Astrocyte (in vitro differentiated cells and primary cell): ENCODE data around the gene SEL1L2. TPM values are rescaled to one million over a fixed set of nuclear protein-coding genes. Genes with fewer than 3 reads are reported as not detected.

Source experiments
- DNase-seq: peaks from one replicate; pipeline ENCODE4 v3.0.0-alpha.2; 2010; ENCODE audit warnings: low read depth
- FAIRE-seq: peaks from 2 replicates; lab custom pipeline; 2011; peaks lifted over from hg19 to GRCh38; lab: Jason Lieb, UNC
- H2AFZ ChIP-seq: 2 replicates; pipeline ENCODE4 v1.6.0; 2012; ENCODE audit warnings: low read depth, low read length, inconsistent platforms
- H3K27ac ChIP-seq: 2 replicates; pipeline ENCODE4 v1.5.1; 2011; ENCODE audit warnings: low read depth, low read length, inconsistent platforms
- H3K27me3 ChIP-seq: 2 replicates; pipeline ENCODE4 v1.6.0; 2011; ENCODE audit warnings: low read length, inconsistent platforms; ENCODE audit not compliant: insufficient read depth
- H3K36me3 ChIP-seq: 2 replicates; pipeline ENCODE4 v1.5.1; 2011; ENCODE audit warnings: low read length, inconsistent platforms; ENCODE audit not compliant: insufficient read depth
- H3K4me1 ChIP-seq: 2 replicates; pipeline ENCODE4 v1.5.1; 2011; ENCODE audit warnings: low read length, inconsistent platforms; ENCODE audit not compliant: insufficient read depth
- H3K4me2 ChIP-seq: 2 replicates; pipeline ENCODE4 v1.6.0; 2012; ENCODE audit warnings: low read length, inconsistent platforms
- H3K4me3 ChIP-seq: 2 replicates; pipeline ENCODE4 v1.5.1; 2011; ENCODE audit warnings: low read depth, mild to moderate bottlenecking, low read length, inconsistent platforms; ENCODE audit not compliant: insufficient read depth
- H3K79me2 ChIP-seq: 2 replicates; pipeline ENCODE4 v1.6.0; 2012; ENCODE audit warnings: mild to moderate bottlenecking, low read length, inconsistent platforms; ENCODE audit not compliant: insufficient read depth
- H3K9ac ChIP-seq: 2 replicates; pipeline ENCODE4 v1.6.0; 2012; ENCODE audit warnings: mild to moderate bottlenecking, low read length, inconsistent platforms
- H3K9me3 ChIP-seq: 2 replicates; pipeline ENCODE4 v1.5.1; 2012; ENCODE audit warnings: low read depth, mild to moderate bottlenecking, low read length, inconsistent platforms; ENCODE audit not compliant: insufficient read depth
- H4K20me1 ChIP-seq: 2 replicates; pipeline ENCODE4 v1.6.0; 2012; ENCODE audit warnings: low read length, inconsistent platforms; ENCODE audit not compliant: insufficient read depth
- H3K27ac Mint-ChIP-seq: one replicate; pipeline ENCODE4 v1.8.0; 2021; ENCODE audit warnings: mild to moderate bottlenecking, mixed read lengths; ENCODE audit not compliant: unreplicated experiment
- H3K27me3 Mint-ChIP-seq: one replicate; pipeline ENCODE4 v1.8.0; 2021; ENCODE audit warnings: low read depth, mixed read lengths; ENCODE audit not compliant: unreplicated experiment
- H3K36me3 Mint-ChIP-seq: one replicate; pipeline ENCODE4 v1.8.0; 2021; ENCODE audit warnings: low read depth, mixed read lengths; ENCODE audit not compliant: unreplicated experiment
- H3K4me1 Mint-ChIP-seq: one replicate; pipeline ENCODE4 v1.8.0; 2021; ENCODE audit warnings: low read depth, mixed read lengths; ENCODE audit not compliant: unreplicated experiment
- H3K4me3 Mint-ChIP-seq: one replicate; pipeline ENCODE4 v1.8.0; 2021; ENCODE audit warnings: mild to moderate bottlenecking, moderate library complexity, mixed read lengths; ENCODE audit not compliant: unreplicated experiment
- H3K9me3 Mint-ChIP-seq: one replicate; pipeline ENCODE4 v1.8.0; 2021; ENCODE audit warnings: mild to moderate bottlenecking, mixed read lengths; ENCODE audit not compliant: unreplicated experiment
- EZH2 ChIP-seq: IDR thresholded peaks from 2 replicates; pipeline ENCODE4 v1.6.1; 2012; ENCODE audit warnings: mild to moderate bottlenecking, low read length, inconsistent platforms; ENCODE audit not compliant: insufficient read depth
- total RNA-seq: library from RNA; stranded (reverse); gene quantifications from 2 replicates; pipeline ENCODE4 v1.2.1, GENCODE V29; 2021
- TF ChIP-seq, protein P1 (sequence below): IDR thresholded peaks from 2 replicates; pipeline ENCODE4 v1.5.1; 2011; ENCODE audit warnings: low read depth, mild to moderate bottlenecking, inconsistent platforms, low read length, moderate library complexity; ENCODE audit not compliant: insufficient read depth

SEL1L2 gene
- total RNA-seq, 1 donor from 2014 or later: not detected

DNA sequence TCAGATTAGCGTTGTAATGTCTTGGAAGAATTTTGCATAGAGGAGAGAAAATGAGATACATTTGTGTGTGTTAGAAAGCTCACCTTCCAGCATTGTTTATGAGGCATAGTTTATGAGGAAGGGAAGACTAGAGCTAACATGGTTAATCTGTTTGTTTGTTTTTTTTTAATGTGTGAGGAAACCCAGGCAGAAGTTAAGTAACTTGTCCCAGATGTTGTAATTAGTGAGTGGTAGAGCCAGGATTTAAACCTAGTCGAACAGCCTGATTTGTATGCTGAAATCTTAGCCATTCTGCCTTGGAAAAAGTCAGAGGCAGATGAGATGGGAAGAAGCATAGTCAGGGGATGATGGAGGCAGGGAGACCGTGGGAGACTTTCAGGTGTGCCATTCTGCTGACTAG is 176.5 kb downstream of the SEL1L2 start:
- no peaks in the 10 kb centered on the region for H3K9me3 Mint-ChIP-seq
- peaks cover 6% of the 10 kb centered on the region for H4K20me1 ChIP-seq
- H3K9ac ChIP-seq: no peak overlapping the region
- H3K27ac Mint-ChIP-seq: no peak overlapping the region
- no peaks in the 10 kb centered on the region for H3K4me1 ChIP-seq
- no peak overlapping the region for H2AFZ ChIP-seq
- TF ChIP-seq EZH2: no peak
- TF ChIP-seq, protein P1, sequence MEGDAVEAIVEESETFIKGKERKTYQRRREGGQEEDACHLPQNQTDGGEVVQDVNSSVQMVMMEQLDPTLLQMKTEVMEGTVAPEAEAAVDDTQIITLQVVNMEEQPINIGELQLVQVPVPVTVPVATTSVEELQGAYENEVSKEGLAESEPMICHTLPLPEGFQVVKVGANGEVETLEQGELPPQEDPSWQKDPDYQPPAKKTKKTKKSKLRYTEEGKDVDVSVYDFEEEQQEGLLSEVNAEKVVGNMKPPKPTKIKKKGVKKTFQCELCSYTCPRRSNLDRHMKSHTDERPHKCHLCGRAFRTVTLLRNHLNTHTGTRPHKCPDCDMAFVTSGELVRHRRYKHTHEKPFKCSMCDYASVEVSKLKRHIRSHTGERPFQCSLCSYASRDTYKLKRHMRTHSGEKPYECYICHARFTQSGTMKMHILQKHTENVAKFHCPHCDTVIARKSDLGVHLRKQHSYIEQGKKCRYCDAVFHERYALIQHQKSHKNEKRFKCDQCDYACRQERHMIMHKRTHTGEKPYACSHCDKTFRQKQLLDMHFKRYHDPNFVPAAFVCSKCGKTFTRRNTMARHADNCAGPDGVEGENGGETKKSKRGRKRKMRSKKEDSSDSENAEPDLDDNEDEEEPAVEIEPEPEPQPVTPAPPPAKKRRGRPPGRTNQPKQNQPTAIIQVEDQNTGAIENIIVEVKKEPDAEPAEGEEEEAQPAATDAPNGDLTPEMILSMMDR: no peak
- no peak overlapping the region for H3K4me3 ChIP-seq
- no peaks in the 10 kb centered on the region for H3K4me1 Mint-ChIP-seq
- no peaks in the 10 kb centered on the region for H3K79me2 ChIP-seq
- H3K9me3 ChIP-seq: no peaks in the 10 kb centered on the region
- H3K27me3 Mint-ChIP-seq: no peaks in the 10 kb centered on the region
- FAIRE-seq (no peak), DNase-seq (no peak)
- H3K27me3 ChIP-seq: no peaks in the 10 kb centered on the region
- peaks cover 4% of the 10 kb centered on the region for H3K36me3 Mint-ChIP-seq
- peaks cover 37% of the 10 kb centered on the region for H3K36me3 ChIP-seq
- H3K4me3 Mint-ChIP-seq: no peak overlapping the region
- H3K4me2 ChIP-seq: no peak overlapping the region
- no peak overlapping the region for H3K27ac ChIP-seq

DNA sequence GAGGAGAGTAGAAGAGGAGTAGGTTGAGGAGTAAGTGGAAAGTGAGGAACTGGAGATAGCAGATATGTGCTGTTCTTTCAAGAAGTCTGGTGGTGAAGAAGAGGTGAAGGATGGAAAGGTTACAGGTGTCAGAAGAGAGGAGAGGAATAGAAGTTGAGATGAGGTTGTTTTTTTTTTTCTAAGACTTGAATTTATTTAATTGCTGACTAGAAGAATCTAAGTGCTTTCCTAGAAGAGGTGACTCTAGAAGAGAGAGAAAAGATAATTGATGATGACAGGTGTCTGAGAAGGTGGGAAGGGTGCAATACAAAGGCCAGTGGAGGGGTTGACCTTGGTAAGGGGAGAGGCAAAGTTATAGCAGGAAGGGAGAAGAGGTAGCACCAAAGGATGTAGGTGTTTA is 180.0 kb downstream of the SEL1L2 start:
- FAIRE-seq: no peak
- H3K4me2 ChIP-seq: no peak overlapping the region
- Mint-ChIP-seq H3K9me3 (no peaks in the 10 kb centered on the region), H3K27ac (no peak overlapping the region), H3K36me3 (peaks cover 8% of the 10 kb centered on the region), H3K4me3 (no peak overlapping the region), H3K27me3 (no peaks in the 10 kb centered on the region), H3K4me1 (no peaks in the 10 kb centered on the region)
- H3K36me3 ChIP-seq: peaks cover 44% of the 10 kb centered on the region
- no peaks in the 10 kb centered on the region for H3K27me3 ChIP-seq
- no peaks in the 10 kb centered on the region for H3K4me1 ChIP-seq
- no peaks in the 10 kb centered on the region for H3K79me2 ChIP-seq
- H4K20me1 ChIP-seq: peaks cover 6% of the 10 kb centered on the region
- no peak overlapping the region for H3K9ac ChIP-seq
- H3K4me3 ChIP-seq: no peak overlapping the region
- no peaks in the 10 kb centered on the region for H3K9me3 ChIP-seq
- H3K27ac ChIP-seq: no peak overlapping the region
- TF ChIP-seq EZH2: no peak
- TF ChIP-seq, protein P1: no peak
- H2AFZ ChIP-seq: no peak overlapping the region
- DNase-seq: no peak

DNA sequence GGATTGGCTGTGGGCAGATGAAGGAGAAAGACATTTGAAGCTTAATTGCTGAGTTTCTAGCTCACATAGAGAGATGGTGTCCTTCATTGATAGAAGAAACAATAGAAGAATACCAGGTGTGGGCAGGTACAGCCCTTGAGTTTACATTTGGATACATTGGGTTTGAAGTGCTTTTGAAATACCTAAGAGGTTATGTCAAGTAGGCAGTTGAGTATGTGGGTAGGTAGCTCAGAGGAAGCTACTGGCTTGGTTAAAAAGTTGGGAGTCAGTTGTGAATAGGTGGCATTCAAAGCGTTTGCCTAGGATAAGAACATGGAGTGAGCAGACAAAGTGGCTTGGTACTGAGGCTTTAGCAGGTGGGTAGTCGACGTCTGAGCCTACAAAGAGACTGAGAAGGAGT is 180.6 kb downstream of the SEL1L2 start:
- no peak overlapping the region for H3K27ac Mint-ChIP-seq
- no peak overlapping the region for H3K27ac ChIP-seq
- no peak overlapping the region for H3K4me3 ChIP-seq
- H3K9ac ChIP-seq: no peak overlapping the region
- H3K36me3 Mint-ChIP-seq: peaks cover 6% of the 10 kb centered on the region
- H3K4me1 ChIP-seq: no peaks in the 10 kb centered on the region
- H3K4me3 Mint-ChIP-seq: no peak overlapping the region
- H3K4me2 ChIP-seq: no peak overlapping the region
- H3K9me3 Mint-ChIP-seq: no peaks in the 10 kb centered on the region
- H3K9me3 ChIP-seq: no peaks in the 10 kb centered on the region
- H4K20me1 ChIP-seq: peaks cover 6% of the 10 kb centered on the region
- peaks cover 43% of the 10 kb centered on the region for H3K36me3 ChIP-seq
- no peak for TF ChIP-seq EZH2
- TF ChIP-seq, protein P1: no peak
- FAIRE-seq: no peak
- H3K27me3 Mint-ChIP-seq: no peaks in the 10 kb centered on the region
- no peaks in the 10 kb centered on the region for H3K27me3 ChIP-seq
- H2AFZ ChIP-seq: no peak overlapping the region
- no peaks in the 10 kb centered on the region for H3K4me1 Mint-ChIP-seq
- no peak for DNase-seq
- H3K79me2 ChIP-seq: no peaks in the 10 kb centered on the region
